ENCODE results near the gene GALNS.

The GALNS gene

GRCh38 chr16:88781140-88782077 lies 75.3 kb downstream of the GALNS start:
- Histone ChIP-seq H3K4me3 (peak overlapping the region; percentile 26), H3K27ac (peak overlapping the region in 1 of 2 donors; percentile 97)
- no peak for DNase-seq (ENCODE audit: low spot score)
- TF ChIP-seq CTCF (IDR thresholded peaks at IDR 0.05), result no peak

GRCh38 chr16:88780142-88781062 lies 76.3 kb downstream of the GALNS start:
- no peak overlapping the region for H3K4me3 ChIP-seq
- DNase-seq (ENCODE audit: low spot score), result no peak
- H3K27ac ChIP-seq, result peak overlapping the region in 1 of 2 donors; percentile 35
- no peak for TF ChIP-seq CTCF (IDR thresholded peaks at IDR 0.05)

- no peak for DNase-seq (ENCODE audit: low spot score)
- TF ChIP-seq CTCF (IDR thresholded peaks at IDR 0.05), result no peak
- Histone ChIP-seq H3K4me3 (peak overlapping the region; percentile 19), H3K27ac (peak overlapping the region in 1 of 2 donors; percentile 35)
Measured at GRCh38 chr16:88779406-88780141, 77.2 kb downstream of the GALNS start.

GRCh38 chr16:88778541-88779065 lies 78.1 kb downstream of the GALNS start:
- no peak overlapping the region for H3K4me3 ChIP-seq
- no peak for TF ChIP-seq CTCF (IDR thresholded peaks at IDR 0.05)
- H3K27ac ChIP-seq, result no peak overlapping the region
- no peak for DNase-seq (ENCODE audit: low spot score)

GRCh38 chr16:88778271-88778525 lies 78.5 kb downstream of the GALNS start:
- Histone ChIP-seq H3K4me3 (no peak overlapping the region), H3K27ac (no peak overlapping the region)
- TF ChIP-seq CTCF (IDR thresholded peaks at IDR 0.05), result no peak
- DNase-seq (ENCODE audit: low spot score), result no peak

- Histone ChIP-seq H3K4me3 (no peak overlapping the region), H3K27ac (no peak overlapping the region)
- DNase-seq (ENCODE audit: low spot score), result no peak
- TF ChIP-seq CTCF (IDR thresholded peaks at IDR 0.05), result no peak
Measured at GRCh38 chr16:88777471-88778270, 79.1 kb downstream of the GALNS start.
